Cardiac septum (tissue), 1 donor: ENCODE data around the gene P2RY4. TPM values are rescaled to one million over a fixed set of nuclear protein-coding genes. Genes with fewer than 3 reads are reported as not detected.
"Not testable (repeated sequence)": the region's sequence is repeated elsewhere in the genome, so short reads cannot be mapped to it uniquely, and the experiment has no call there.

Experiments used
- DNase-seq: peaks from one replicate; pipeline ENCODE4 v3.0.0-alpha.2; 2020; ENCODE audit warnings: low spot score
- intact Hi-C: fragments of 100-400 bp; cut with DNase I; formaldehyde crosslinking; loops from one replicate; pipeline ENCODE4 v1.14.0; 2022
- total RNA-seq: library from RNA; stranded (reverse); fragmentation: NEBNext Ultra II Directional; extraction: Animal tissue kit (Norgen Biotek cat#: 25700); gene quantifications from one replicate; pipeline ENCODE4 v1.2.1, GENCODE V29; 2021
- donor health status: DM: no; HTN: no; CAD: no.

P2RY4 gene
- total RNA-seq, 1 donor from 2014 or later, result 0.24 TPM

DNA sequence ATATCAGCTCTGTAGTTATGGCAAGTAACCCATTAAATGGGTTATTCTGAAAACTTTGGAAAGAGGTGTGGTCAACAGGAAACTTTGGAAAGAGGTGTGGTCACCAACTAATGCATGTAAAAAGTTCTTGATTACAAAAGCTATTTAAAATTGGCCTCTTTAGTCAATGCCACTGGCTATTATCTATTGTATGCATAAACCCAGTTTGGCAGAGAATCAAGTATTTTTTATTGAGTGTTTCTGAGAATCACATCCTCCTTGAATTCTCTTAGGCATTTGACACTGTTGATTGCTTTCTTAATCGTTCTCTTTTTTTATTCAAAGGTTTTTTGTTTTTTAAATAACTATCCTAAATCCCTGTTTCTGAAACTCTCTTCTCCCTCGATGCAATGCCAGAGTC is 7.5 kb downstream of the P2RY4 start:
- no peak for DNase-seq
- intact Hi-C loops, result no loop called here

DNA sequence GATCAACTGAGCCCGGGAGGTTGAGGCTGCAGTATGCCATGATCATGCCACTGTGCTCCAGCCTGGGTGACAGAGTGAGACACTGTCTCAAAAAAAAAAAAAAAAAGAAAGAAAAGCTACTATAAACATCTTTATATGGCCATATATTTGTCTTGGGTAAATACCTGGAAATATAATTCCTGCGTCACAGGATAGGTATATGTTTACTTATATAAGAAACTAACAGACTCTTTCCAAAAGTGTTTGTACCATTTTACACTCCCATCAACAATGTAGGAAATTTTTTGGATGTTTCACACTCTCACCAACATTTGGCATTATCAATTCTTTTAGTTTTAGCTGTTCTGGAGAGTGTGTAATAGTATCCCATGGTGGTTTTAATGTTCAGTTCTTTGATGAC is 12.8 kb downstream of the P2RY4 start:
- DNase-seq, result no peak
- intact Hi-C loops, result no loop called here

DNA sequence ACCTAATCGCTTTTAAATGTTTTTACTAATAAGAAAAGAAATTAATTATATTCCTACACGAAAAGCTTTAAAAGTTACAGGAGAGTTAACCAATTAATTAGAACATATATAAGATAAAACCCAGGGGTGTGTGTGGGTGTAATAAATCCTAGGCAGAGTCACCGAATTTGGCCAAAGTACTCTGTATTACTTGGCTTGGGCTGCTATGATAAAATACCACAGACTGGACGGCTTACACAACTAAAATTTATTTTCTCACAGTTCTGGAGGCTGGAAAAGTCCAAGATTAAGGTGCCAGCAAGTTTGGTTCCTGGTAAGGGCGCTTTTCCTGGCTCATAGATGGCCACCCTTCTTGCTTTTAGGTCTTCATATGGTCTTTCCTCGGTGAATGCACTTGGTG is 15.1 kb downstream of the P2RY4 start:
- no peak for DNase-seq
- intact Hi-C loops, result no loop called here

DNA sequence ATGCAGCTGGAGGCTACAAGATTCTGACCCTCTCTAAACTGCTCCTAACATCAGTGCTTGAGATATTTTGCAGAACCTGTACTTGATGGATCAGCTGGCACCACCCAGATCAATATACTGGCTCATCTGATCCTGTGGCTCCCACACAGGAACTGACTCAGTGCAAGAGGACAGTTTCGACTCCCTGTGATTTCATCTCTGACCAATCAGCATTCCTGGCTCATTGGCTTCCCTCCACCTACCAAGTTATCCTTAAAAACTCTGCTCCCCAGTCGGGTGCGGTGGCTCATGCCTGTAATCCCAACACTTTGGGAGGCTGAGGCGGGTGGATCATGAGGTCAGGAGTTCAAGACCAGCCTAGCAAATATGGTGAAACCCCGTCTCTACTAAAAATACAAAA is 16.4 kb downstream of the P2RY4 start:
- DNase-seq, intact Hi-C loops: not testable (repeated sequence)

DNA sequence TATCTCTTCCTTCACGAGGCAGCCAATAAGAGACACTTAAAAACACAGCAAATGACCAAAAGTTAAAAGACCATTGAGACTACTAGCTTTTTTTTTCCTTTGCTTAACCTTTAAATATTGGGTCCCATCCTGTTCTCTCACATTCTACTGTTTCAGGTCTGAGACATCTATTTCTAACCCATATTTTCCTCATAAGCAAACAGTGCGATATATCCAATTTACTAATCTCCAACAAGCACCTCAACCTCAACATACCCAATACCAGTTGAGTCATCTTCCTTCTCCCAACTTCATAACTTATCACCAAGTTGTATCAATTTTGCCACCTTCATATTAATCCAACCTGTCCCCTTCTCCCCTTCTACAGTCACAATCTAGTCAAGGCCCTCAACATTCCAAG is 18.5 kb downstream of the P2RY4 start:
- no peak for DNase-seq
- intact Hi-C loops, result no loop called here

DNA sequence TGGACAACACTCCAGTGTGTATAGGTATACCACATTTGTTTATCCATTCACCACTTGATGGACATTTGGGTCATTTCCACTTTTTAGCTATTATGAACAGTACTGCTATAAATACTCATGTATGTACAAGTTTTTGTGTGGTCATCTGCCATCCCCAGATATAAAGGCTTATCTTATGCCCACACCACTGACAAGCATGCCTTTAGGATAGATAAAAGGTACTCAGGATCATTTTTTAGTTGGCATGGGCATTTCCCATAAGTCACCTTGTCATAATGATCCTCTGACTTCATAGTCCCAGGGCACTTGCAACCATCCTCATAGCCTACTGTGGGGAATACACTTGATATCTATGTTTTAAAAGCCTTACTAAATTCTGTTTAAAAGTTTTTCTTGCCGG is 19.3 kb downstream of the P2RY4 start:
- intact Hi-C loops, result no loop called here

DNA sequence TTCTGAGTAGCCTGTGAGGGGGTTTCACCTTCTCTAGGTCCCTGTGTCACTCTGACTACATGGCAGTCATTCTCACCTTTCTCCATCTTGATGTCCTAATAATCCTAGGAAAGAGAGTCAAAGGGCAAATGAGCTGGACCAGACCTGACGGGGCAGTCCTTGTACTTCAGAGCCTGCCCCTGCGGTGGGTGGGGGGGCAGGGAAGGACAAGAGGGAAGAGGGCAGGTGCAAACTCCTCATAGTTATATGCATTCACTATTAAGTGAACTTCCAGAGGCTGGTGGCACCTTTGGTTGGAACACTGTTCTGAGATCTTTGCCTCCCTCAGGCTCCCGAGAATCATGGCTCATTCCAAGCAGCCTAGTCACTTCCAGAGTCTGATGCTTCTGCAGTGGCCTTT is 25.6 kb downstream of the P2RY4 start, which contains the start of gene AWAT1:
Gene AWAT1 (plus strand): TSS at position 301 of the 400 bp plus-strand sequence. CDS start 41 bp downstream, at position 342.
- DNase-seq, result no peak
- intact Hi-C loops, result no loop called here

More for the DNA sequence above, 19.3 kb downstream of the P2RY4 start:
- DNase-seq, result no peak

DNA sequence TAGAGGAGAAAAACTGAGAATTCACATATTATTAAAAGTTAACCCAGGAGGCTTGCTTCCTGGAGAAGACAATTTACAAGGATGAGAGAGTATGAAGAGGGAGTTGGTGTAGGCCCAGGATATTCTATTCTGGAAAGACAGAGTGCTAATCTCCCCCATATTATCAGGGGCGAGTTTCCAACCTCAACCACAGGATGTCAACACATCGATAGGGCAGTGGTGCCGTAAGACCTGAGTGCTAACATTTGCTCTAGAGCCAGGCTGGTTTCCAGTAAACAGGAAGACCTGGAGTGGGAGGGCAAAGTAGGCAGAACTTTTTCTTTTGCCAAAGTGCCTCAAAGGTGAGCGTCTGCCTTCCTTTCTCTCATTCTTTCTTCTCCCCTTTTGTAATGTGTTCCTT is 28.3 kb downstream of the P2RY4 start:
- intact Hi-C loops, result no loop called here
- no peak for DNase-seq

DNA sequence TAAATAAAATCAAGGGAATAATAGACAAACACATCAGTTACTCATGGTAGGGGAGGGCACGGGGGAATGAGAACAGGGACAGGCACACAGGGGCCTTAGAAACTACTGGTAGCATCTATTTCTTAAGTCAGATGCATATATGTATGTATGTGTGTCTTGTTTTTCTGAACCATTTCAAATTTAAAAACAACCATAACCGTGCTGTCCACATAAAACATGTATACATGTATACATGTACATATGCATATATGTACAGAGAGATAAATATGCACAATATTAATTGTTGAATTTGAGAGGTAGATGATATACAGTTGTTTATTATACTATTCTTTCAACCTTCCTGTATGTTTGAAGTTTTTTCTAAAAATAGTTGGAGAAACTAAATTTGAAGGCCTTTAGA is 33.3 kb downstream of the P2RY4 start:
- no peak for DNase-seq
- intact Hi-C loops, result no loop called here

DNA sequence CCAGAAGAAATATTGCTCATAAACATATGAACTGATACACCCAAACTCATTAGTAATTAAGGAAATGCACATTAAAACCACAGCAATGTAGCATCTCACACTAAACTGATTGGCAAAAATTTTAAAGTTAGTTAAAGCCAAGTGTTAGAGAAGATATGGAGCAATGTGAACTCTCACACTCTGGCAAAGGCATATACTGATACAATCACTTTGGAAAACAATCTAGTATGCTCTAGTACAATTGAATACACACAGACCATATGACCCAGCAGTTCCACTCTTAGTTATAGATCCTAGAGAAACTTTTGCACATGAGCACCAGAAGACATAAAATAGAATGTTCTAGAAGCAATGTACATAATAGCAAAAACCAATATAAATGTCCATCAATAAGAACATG is 34.0 kb downstream of the P2RY4 start:
- no peak for DNase-seq

GRCh38 chrX:70219938-70220764 is 39.9 kb downstream of the P2RY4 start:
- no peak for DNase-seq
- intact Hi-C loops, result no loop called here

More for the DNA sequence above, 34.0 kb downstream of the P2RY4 start:
- intact Hi-C loops, result no loop called here

DNA sequence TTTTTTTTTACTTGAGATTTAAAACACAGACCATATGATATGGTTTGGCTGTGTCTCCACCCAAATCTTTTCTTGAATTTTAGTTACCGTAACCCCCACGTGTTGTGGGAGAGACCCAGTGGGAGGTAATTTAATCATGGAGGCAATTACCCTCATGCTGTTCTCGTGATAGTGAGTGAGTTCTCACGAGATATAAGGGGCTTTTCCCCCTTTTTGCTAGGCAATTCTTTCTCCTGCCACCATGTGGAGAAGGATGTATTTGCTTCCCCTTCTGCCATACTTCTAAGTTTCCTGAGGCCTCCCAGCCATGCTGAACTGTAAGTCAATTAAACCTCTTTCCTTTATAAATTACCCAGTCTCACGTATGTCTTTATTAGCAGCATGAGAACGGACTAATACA is 50.4 kb downstream of the P2RY4 start:
- intact Hi-C loops, DNase-seq: not testable (repeated sequence)

GRCh38 chrX:70208479-70208878 is 51.5 kb downstream of the P2RY4 start:
- no peak for DNase-seq
- intact Hi-C loops, result no loop called here

Other genes with a start within 250 kb of the P2RY4 start
- gene AWAT2, start 210.3 kb downstream of the P2RY4 start, total RNA-seq, result not detected
- not detected for gene OTUD6A, start 197.7 kb downstream of the P2RY4 start, total RNA-seq
- 31.2 TPM for gene IGBP1, start 126.8 kb downstream of the P2RY4 start, total RNA-seq
- not detected for gene DGAT2L6, start 82.7 kb downstream of the P2RY4 start, total RNA-seq
- gene AWAT1, start 25.5 kb downstream of the P2RY4 start, total RNA-seq, result not detected
- gene ARR3, start 8.1 kb upstream of the P2RY4 start, total RNA-seq, result not detected
- gene RAB41, start 22.0 kb upstream of the P2RY4 start, total RNA-seq, result not detected
- gene PDZD11, start 29.7 kb upstream of the P2RY4 start, total RNA-seq, result 32.7 TPM
- 0.38 TPM for gene KIF4A, start 29.9 kb upstream of the P2RY4 start, total RNA-seq
- gene GDPD2, start 163.1 kb upstream of the P2RY4 start, total RNA-seq, result not detected
- gene DLG3, start 184.6 kb upstream of the P2RY4 start, total RNA-seq, result 10.9 TPM